RPMI8226 (cell line): Measurements from ENCODE around the gene IL1RN.
A peak's percentile ranks its signal among the peaks of the same experiment; 100 is the strongest.

Experiments
- DNase-seq: peaks from one replicate; pipeline ENCODE4 v3.0.0-alpha.2; 2015

Gene IL1RN

GRCh38 chr2:113129519-113130078 lies 2.2 kb downstream of the IL1RN start:
- no peak for DNase-seq

GRCh38 chr2:113131352-113132185 lies 4.2 kb downstream of the IL1RN start:
- no peak for DNase-seq

DNA sequence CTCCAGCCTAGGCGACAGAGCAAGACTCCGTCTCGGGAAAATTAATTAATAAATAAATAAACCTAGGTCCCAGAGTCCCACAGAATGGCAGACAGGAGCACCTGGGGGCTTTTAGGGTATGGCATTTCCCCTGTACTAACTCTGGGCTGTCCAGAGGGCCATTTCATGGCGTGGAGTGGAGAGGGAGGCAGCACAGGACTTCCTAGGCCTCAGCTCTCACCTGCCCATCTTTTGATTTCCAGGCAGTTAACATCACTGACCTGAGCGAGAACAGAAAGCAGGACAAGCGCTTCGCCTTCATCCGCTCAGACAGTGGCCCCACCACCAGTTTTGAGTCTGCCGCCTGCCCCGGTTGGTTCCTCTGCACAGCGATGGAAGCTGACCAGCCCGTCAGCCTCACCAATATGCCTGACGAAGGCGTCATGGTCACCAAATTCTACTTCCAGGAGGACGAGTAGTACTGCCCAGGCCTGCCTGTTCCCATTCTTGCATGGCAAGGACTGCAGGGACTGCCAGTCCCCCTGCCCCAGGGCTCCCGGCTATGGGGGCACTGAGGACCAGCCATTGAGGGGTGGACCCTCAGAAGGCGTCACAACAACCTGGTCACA lies 5.1 kb downstream of the IL1RN start:
- no peak for DNase-seq

- DNase-seq: no peak
Measured at GRCh38 chr2:113133704-113134598, 6.6 kb downstream of the IL1RN start.

DNA sequence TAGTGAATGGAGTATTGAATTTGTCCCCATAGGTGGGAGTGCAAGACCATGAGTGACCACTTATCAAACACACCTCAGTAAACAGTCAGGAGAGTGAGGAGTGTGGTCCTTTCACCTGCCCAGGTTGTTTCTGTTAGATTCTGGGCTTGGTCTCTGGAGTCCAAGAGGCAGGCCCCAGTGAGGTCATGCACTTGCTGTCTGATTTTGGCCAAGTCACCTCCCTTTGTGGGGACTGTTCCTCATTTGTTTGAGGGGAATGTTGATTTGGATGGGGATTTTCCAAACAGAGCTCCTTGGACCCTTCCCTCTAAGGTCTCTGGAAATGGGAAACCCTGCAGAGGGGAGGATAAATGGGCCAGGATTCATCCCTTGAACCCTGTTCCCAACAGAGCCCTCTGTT lies 7.3 kb downstream of the IL1RN start:
- no peak for DNase-seq

GRCh38 chr2:113135317-113135716 lies 7.9 kb downstream of the IL1RN start:
- no peak for DNase-seq

DNA sequence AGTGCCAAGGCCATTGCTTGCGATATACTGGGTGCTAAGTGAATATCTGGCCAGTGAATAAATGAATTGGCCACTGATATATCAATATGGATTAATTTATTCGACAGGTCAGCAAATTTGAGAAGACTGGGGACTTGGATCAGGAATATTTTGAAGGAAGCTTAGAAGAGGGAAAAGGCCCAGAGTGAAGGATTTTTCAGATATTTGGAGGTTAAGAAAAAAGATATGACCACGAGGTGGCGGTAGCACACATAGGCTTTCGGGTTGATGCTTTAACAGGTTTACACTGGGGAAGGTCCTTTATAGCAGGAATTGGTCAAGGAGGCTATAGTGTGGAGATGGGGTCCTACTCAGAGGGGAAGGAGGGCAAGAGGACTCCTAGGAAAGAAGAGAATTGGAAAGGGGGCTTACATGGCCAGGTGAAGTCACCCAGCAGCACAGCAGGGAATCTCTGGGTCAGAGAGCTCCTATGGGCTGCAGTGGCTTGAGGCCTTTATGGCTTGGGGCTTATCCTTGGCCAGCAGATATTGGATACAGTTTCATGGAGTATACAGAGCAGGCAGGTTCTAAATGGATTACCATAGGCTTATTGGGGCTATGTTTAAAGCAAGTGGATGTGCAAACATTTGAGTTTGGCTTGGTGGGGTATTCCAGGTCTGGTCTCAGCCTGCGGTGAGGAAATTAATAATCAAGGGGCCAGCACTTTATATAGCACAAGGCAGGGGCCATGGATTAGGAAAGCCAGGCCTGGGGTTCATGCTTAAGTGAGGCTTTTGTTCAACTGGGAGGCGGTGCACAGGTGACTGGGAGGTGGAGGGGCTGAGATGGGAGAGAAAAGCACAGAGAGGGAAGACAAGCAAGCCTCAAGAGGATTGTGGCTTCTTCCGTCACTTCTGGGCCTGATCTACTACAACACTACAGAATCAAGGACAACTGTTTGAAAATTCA lies 9.7 kb downstream of the IL1RN start:
- DNase-seq: peak; percentile 51

DNA sequence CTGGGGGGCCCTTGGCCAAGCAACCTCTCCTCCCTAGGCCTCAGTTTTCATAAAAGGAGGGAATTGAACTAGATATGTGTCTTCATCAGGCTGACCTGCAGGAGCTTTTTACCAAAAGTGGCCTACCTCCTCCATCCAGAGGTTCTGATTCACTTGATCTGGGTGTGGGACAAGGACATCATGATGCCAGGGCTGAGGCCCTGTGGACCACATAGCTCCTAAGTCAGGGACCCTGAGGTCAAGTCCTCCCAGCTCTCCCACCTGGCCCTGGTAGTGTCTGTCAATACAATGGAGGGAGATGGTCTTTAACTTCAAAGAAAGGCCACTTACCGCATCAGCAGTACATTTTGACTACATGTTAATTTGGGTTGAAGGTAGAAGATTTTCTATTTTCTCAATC lies 10.4 kb downstream of the IL1RN start:
- DNase-seq: no peak

GRCh38 chr2:113138428-113139322 lies 11.3 kb downstream of the IL1RN start:
- peak; percentile 82 for DNase-seq

DNA sequence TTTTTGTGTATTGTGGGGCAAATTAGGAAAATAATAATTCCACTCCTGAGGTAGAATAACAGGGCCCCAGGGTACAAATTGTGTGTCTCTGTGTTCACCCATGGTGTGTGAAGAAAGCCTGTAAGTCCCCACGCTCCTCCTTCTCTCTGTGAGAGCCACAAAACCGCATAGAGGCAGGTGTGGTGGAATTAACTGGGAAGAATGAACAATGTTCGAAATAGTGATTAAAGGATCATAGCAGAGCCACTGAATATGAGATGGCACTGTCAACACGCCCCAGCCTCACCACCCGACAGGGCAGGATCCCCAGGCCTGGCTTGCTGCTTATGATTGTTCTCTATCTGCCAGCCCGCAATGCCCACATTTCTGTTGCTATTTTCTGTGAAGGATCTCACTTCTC lies 14.1 kb downstream of the IL1RN start:
- no peak for DNase-seq

- no peak for DNase-seq
Measured at GRCh38 chr2:113142290-113142689, 14.9 kb downstream of the IL1RN start.

DNA sequence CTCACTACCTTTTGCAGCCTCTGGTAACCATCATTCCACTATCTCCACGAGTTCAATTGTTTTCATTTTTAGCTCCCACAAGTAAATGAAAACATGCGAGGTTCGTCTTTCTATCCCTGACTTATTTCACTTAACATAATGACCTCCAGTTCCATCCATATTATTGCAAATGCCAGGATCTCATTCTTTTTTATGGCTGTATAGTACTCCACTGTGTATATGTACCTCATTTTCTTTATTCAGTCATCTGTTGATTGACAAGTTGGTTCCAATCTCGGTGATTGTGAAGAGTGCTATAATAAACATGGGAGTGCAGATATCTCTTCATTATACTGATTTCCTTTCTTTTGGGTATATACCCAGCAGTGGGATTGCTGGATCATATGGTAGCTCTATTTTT lies 16.9 kb downstream of the IL1RN start:
- DNase-seq: no peak

- DNase-seq: no peak
Measured at GRCh38 chr2:113148606-113149552, 21.5 kb downstream of the IL1RN start.

DNA sequence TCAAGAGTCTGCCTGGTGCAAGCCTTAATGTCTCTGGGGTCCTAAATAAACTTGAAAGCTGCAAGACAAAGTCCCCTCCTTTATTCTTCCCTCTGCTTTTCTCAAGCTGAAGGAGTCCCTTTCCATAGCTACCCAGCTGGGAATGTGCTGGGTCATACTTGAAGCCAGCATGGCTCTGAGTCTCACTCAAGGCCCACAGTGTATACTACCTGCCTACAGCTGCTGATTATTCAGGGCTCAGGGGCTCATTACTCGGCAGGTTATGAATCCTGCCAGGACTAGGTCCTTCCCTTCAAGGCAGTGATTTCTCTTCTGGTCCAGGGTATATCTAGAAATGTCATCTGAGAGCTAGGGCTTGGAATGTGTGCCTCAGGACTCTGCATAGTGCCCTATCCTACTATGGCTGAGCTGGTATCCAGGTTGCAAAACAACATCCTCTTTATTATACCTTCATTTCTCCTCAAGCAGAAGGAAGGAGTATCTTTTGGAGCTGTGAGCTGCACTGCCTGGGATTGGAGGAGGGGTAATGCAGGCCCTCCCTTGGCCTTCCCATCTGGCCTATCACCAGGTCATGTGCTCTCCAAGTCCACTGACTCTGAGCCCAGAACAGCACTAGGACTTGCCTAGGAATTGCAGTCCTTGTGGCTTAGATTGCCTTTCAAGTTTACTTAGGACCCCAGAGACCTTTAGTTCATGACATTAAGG lies 22.3 kb downstream of the IL1RN start:
- no peak for DNase-seq

- DNase-seq: no peak
Measured at GRCh38 chr2:113150258-113150601, 22.8 kb downstream of the IL1RN start.

- DNase-seq: no peak
Measured at GRCh38 chr2:113155331-113155730, 27.9 kb downstream of the IL1RN start.

- no peak for DNase-seq
Measured at GRCh38 chr2:113156278-113157117, 29.1 kb downstream of the IL1RN start.
